Aorta (tissue), 5 donors: ENCODE results near the gene CFAP46. TPM values are rescaled to one million over a fixed set of nuclear protein-coding genes. Genes with fewer than 3 reads are reported as not detected.

Source experiments
- ATAC-seq: fragments of 200-7000 bp; cut with Tn5 transposase; one replicate; pipeline ENCODE4 v1.9.1; 2022; ENCODE audit warnings: moderate library complexity; ENCODE audit not compliant: low FRiP score
- DNase-seq, 2 donors: peaks; one replicate each; pipeline ENCODE4 v3.0.0-alpha.2; 2020
- H3K27ac ChIP-seq, 2 donors: one replicate each; pipeline ENCODE4 v1.5.1; 2013; ENCODE audit warnings: low read length in 2 of 2, mild to moderate bottlenecking in 2 of 2, moderate library complexity in 2 of 2, control low read depth in 1 of 2, inconsistent platforms in 1 of 2, low read depth in 1 of 2
- H3K27me3 ChIP-seq, 2 donors: one replicate each; pipeline ENCODE4 v1.6.1; 2013; ENCODE audit warnings: control low read depth in 1 of 2, low read length in 1 of 2, mild to moderate bottlenecking in 1 of 2, moderate library complexity in 1 of 2; ENCODE audit not compliant: insufficient read depth in 2 of 2, control insufficient read depth in 1 of 2
- H3K36me3 ChIP-seq, 2 donors: one replicate each; pipeline ENCODE4 v1.6.1; 2013; ENCODE audit warnings: control low read depth in 1 of 2, low read length in 1 of 2, mild to moderate bottlenecking in 1 of 2; ENCODE audit not compliant: insufficient read depth in 2 of 2, control insufficient read depth in 1 of 2
- H3K4me1 ChIP-seq, 2 donors: one replicate each; pipeline ENCODE4 v1.6.1; 2013; ENCODE audit warnings: low read length in 2 of 2, control low read depth in 1 of 2, mild to moderate bottlenecking in 1 of 2, moderate library complexity in 1 of 2; ENCODE audit not compliant: insufficient read depth in 2 of 2, control insufficient read depth in 1 of 2
- H3K4me3 ChIP-seq, 2 donors: one replicate each; pipeline ENCODE4 v1.5.1; 2013; ENCODE audit warnings: low read length in 2 of 2, control low read depth in 1 of 2, mild to moderate bottlenecking in 1 of 2
- H3K9me3 ChIP-seq: one replicate; pipeline ENCODE4 v1.6.1; 2013; ENCODE audit warnings: mild to moderate bottlenecking, low read length; ENCODE audit not compliant: control insufficient read depth
- WGBS, 2 donors: extraction: QIAGEN DNeasy Blood & Tissue Kit; methylation state at CpG; one replicate each; pipeline ENCODE4 v1.1.7; 2013; 5-methylcytosine and 5-hydroxymethylcytosine counted together
- intact Hi-C, 2 donors: fragments of 100-400 bp; cut with DNase I; formaldehyde crosslinking; loops; one replicate each; pipeline versions ENCODE4 v1.14.2 to v1.15.0; 2022
- polyA plus RNA-seq, 2 donors: library from polyadenylated mRNA; stranded (reverse); fragments of 200-250 nt; gene quantifications; one replicate each; pipeline ENCODE4 v1.2.3, GENCODE V29; 2013
- total RNA-seq, 2 donors: library from RNA; stranded (reverse); fragmentation: NEBNext Ultra II Directional; extraction: Animal tissue kit (Norgen Biotek cat#: 25700); gene quantifications; one replicate each; pipeline ENCODE4 v1.2.1, GENCODE V29; 2021
- donor health status: healthy with polysubstance abuse.
- donor health status: Bipolar disorder and iron deficiency.
- donor health status: DM: no; HTN: no; CAD: no.
- donor health status: DM: no; HTN: no; CAD: no.
- donor health status: DM: yes; HTN: yes; CAD: no.

The CFAP46 gene
- total and polyA plus RNA-seq, 4 donors, result 0.42 TPM; not detected in 3

DNA sequence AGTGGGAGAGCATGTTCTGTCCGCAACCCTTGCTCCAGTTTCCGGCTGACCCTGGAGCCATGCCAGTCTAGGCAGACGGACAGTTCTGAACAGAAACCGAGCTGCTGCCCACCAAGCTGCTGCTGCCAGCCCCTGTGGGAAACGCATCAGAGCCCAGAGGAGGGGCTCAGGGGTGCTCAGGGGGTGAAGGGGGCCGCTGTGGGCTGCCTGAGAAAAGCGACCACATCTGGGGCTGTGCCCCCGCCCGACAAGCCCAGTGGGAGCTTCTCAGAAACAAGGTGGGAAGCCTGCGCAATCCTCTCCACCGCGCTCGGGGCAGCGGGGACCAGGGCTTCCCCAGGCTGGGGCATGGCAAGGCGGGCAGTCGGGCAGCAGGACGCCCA is 38.8 kb upstream of the CFAP46 start:
- Histone ChIP-seq H3K27me3 (no peaks in the 10 kb centered on the region), H3K27ac (no peak overlapping the region), H3K4me1 (no peaks in the 10 kb centered on the region), H3K4me3 (no peak overlapping the region), H3K36me3 (no peaks in the 10 kb centered on the region), H3K9me3 (no peaks in the 10 kb centered on the region)
- ATAC-seq, result no peak
- DNase-seq, result peak in 1 of 2 donors; percentile 18
- intact Hi-C loops, result no loop called here
- WGBS, 2 donors, result 74 to 76% methylated on average over 17 of the region's 17 CpGs

DNA sequence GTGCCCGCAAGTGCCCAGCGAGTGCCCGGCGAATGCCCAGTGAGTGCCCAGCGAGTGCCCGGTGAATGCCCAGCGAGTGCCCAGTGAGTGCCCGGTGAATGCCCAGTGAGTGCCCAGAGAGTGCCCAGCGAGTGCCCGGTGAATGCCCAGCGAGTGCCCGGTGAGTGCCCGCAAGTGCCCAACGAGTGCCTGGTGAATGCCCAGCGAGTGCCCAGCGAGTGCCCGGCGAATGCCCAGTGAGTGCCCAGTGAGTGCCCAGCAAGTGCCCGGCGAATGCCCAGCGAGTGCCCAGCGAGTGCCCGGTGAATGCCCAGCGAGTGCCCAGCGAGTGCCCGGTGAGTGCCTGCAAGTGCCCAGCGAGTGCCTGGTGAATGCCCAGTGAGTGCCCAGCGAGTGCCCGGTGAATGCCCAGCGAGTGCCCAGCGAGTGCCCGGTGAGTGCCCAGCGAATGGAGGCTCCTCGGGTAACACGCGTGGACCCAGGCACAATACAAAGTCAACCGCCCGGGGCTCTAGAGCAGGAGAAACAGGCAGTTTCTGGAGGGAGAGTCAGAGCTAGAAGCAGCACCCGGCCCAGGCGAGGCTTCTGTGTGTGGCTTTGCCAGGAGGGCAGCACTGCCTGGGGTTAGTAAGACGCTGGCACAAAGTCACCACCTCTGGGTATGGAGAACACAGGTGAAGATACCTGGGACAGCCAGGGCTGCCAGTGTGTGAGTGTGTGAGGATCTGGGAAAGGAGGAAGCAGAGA is 38.2 kb upstream of the CFAP46 start:
- ATAC-seq (no peak), DNase-seq (no peak)
- Histone ChIP-seq H3K27ac (no peak overlapping the region), H3K4me3 (no peak overlapping the region), H3K4me1 (no peaks in the 10 kb centered on the region), H3K36me3 (no peaks in the 10 kb centered on the region), H3K9me3 (no peaks in the 10 kb centered on the region), H3K27me3 (no peaks in the 10 kb centered on the region)
- 84 to 91% methylated on average over 40 to 41 of the region's 41 CpGs for WGBS, 2 donors
- intact Hi-C loops, result no loop called here

DNA sequence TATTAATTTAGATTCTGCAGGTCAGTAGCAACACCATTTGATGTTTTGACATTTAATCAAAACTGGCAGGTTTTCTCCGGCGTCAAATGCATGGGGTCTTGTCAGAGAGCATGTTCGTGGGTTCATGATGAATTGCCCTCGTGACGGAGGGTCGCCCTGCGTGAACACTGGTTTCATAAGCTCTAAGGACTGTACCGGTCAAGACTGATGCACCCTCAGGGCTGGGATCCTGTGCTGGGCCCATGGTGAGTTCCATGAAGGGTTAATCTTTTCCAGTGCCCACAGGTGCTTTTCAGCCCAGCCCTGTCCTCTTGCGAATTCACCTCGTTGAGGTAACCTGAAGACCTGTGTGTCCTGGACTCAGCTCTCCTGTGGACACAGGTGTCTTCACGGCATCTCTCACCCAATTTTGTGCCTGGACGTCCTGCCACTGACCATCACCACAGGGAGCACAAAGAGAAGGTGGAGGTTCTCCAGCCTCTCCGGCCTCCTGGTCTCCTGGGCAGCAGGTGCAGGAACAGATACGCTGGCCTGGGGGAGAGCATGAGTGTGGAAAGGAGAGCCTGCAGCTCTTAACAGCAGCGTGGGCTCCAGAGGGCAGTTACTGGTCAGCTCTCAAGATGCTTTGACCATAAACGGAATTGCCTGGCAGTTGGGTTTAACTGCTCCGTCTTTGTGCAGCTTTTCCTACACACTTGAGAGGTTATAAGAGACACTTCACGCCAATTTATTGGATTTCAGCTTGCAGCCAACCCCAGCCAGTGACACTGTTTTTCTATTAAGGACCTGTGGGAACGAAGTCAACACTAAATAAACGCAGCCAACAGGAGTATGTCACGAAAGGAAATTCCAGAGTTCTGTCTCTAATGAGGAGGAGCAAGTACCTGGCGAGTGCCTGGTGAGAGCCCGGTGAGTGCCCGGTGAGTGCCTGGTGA is 37.4 kb upstream of the CFAP46 start:
- Histone ChIP-seq H3K36me3 (no peaks in the 10 kb centered on the region), H3K4me3 (no peak overlapping the region), H3K4me1 (no peaks in the 10 kb centered on the region), H3K27ac (no peak overlapping the region), H3K27me3 (no peaks in the 10 kb centered on the region), H3K9me3 (no peaks in the 10 kb centered on the region)
- intact Hi-C loops, result no loop called here
- ATAC-seq, result no peak
- WGBS, 2 donors, result 66 to 67% methylated on average over 24 of the region's 24 CpGs
- DNase-seq, result no peak

DNA sequence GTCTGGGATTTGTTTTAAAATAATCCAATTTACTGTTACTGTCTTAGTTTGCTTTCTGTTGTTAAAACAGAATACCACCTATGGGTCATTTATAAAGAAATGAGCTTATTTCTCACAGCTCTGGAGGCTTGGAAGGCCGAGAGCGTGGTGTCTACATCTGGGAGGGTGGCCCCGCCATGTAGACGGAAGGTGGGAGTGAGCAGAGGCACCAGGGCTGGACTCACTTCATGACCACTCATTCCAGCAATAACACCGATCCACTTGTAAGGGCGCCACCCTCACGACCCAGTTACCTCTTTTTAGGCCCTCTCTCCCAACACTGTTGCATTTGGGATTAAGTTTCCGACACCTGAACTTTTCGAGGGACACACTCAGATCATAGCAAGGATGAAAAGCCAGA is 36.2 kb upstream of the CFAP46 start:
- intact Hi-C loops, result no loop called here
- peak in 1 of 2 donors; percentile 67 for DNase-seq

DNA sequence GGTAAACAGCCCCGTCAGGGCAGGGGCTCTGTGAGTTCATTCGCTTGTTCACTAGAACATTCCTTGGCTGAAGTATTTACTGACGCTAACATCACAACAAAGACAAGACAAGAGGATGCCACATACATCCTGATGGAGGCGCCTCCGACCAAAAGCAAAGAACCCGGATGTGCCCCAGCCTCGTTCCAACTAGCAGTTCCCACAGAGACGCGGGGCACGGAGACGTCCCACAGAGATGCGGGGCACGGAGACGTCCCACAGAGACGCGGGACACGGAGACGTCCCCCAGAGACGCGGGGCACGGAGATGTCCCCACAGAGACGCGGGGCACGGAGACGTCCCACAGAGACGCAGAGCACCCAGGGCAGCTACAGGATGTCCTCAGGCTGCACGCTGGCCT is 35.4 kb upstream of the CFAP46 start:
- intact Hi-C loops, result no loop called here
- no peak overlapping the region for H3K4me3 ChIP-seq
- DNase-seq, result no peak
- WGBS, 2 donors, result 54 to 68% methylated on average over 26 to 27 of the region's 27 CpGs
- no peaks in the 10 kb centered on the region for H3K4me1 ChIP-seq
- H3K27me3 ChIP-seq, result no peaks in the 10 kb centered on the region
- ATAC-seq, result no peak
- no peak overlapping the region for H3K27ac ChIP-seq
- no peaks in the 10 kb centered on the region for H3K9me3 ChIP-seq
- no peaks in the 10 kb centered on the region for H3K36me3 ChIP-seq

More for the DNA sequence above, 36.2 kb upstream of the CFAP46 start:
- no peaks in the 10 kb centered on the region for H3K9me3 ChIP-seq
- no peak overlapping the region for H3K4me3 ChIP-seq
- no peaks in the 10 kb centered on the region for H3K4me1 ChIP-seq
- H3K27me3 ChIP-seq, result no peaks in the 10 kb centered on the region
- no peaks in the 10 kb centered on the region for H3K36me3 ChIP-seq
- H3K27ac ChIP-seq, result no peak overlapping the region
- 83 to 88% methylated on average over 9 of the region's 9 CpGs for WGBS, 2 donors
- no peak for ATAC-seq

DNA sequence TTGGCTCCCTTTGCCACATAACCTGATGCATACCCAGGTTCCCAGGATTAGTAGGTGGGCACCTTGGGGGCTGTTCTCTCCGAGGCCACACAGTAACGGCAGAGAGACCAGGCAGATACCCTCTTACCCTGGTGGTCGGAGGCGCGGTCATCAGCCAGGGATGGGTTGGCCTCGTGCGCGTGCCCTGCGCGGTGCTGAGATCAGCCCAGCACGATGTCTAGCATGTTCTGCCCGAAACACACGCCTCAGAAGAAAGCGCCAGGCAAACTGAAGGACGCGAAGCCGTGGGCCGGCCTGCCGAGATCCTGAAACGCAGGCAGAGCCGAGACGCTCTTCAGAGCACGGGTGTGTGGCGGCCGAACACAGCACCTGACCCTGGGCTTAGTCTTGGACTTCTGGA is 34.7 kb upstream of the CFAP46 start:
- Histone ChIP-seq H3K9me3 (no peaks in the 10 kb centered on the region), H3K4me3 (no peak overlapping the region), H3K27me3 (no peaks in the 10 kb centered on the region), H3K36me3 (no peaks in the 10 kb centered on the region), H3K27ac (no peak overlapping the region), H3K4me1 (no peaks in the 10 kb centered on the region)
- 93 to 94% methylated on average over 25 of the region's 25 CpGs for WGBS, 2 donors
- DNase-seq, result peak in 1 of 2 donors; percentile 67
- intact Hi-C loops, result no loop called here
- ATAC-seq, result no peak

DNA sequence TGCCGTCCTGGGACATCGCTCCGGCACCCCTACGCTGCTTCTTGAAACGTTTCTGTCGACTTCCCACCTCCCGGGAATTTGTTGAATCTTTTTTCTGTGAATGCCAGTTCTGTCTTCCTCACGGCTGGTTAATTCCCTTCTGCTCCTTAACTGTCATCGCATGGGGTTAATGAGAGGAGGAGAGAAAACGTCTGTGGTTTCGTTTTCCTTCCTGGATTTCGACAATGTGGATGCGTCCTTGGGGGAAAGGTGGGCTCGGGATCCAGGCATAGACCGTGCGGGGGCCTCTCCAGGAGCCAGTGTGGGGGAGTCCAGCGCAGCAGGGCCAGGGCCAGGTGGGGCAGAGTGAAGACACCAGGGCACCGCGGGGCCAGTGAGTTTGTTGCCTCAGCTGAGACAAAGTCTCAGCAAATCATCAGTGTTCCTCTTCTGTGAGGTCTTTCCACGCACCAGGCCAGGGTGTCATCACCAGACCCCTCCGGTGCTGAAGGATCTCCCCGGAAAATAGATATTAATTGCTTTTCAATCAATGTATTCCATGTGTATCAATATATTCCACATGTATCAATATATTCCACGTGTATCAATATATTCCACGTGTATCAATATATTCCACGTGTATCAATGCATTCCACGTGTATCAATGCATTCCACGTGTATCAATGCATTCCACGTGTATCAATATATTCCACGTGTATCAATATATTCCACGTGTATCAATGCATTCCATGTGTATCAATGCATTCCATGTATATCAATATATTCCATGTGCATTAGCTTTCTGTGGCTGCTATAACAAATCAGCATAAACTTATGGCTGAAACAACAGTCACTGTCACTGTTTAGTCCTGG is 33.7 kb upstream of the CFAP46 start:
- intact Hi-C loops, result no loop called here
- Histone ChIP-seq H3K4me1 (no peaks in the 10 kb centered on the region), H3K36me3 (no peaks in the 10 kb centered on the region), H3K4me3 (no peak overlapping the region), H3K9me3 (no peaks in the 10 kb centered on the region), H3K27ac (no peak overlapping the region), H3K27me3 (no peaks in the 10 kb centered on the region)
- DNase-seq, result peak in 1 of 2 donors; percentile 64
- WGBS, 2 donors, result 66 to 73% methylated on average over 30 of the region's 30 CpGs
- ATAC-seq, result no peak
